SKM-1 treated with dmso at 0.1 percent for 144 hours (cell line): ENCODE results near the gene TBC1D22A.

ENCODE experiments used
- DNase-seq: peaks from one replicate; lab custom pipeline; 2025; ENCODE audit not compliant: unreplicated experiment; lab: John Stamatoyannopoulos, UW

The TBC1D22A gene

DNA sequence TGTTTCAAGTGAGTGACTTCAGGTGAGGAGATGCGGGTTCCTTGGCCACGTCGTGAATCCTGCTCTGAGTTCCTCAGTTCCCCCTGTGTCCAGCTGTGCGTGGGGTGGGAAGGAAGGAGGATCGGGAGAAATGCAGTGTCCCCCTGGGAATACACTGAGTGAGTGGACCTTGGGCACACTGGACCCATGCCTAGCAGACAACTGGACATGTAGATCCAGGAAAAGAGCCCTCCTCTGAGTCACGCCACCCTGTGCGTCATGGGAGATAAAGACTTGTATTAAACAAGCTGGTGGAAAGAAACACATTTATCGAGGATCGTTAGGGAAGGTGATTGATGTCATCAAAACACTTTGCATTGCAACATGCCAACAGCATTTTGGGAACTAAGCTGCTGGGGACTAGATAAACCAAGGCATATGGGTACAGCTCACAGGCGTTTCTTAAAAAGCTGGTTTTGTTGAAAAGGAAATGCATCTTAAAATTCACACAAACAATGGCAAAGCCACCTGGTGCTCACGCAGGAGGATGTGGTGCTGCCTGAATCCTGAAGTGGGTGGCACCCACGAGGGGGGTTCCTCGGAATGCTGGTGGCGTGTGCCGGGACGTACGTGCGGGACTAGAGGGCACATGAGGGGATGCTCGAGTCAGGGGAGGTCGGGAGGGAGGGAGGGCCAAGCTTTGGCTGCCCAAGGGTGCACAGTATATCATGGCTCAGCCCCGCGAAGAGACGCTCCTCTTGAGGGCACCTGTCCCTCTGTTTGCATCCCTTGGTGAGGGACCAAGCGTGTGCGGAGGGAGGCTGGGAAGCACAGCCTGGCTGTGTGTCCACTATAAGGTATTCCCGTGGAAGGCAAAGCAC is 303.5 kb downstream of the TBC1D22A start:
- DNase-seq = no peak

DNA sequence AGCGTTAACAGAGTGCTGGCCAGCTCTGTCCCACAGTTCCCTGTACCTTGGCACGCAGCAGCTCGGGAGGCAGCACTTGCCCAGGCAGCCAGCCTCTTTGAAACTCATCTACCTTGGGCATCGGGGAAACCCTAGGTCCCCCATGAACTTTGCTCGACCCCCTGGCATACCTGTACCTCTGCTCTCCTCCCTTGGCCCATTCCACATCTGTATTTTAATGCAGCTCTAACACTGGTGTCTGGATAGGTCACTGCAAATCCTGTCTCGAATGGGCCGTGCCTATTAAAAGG is 304.1 kb downstream of the TBC1D22A start:
- no peak for DNase-seq

DNA sequence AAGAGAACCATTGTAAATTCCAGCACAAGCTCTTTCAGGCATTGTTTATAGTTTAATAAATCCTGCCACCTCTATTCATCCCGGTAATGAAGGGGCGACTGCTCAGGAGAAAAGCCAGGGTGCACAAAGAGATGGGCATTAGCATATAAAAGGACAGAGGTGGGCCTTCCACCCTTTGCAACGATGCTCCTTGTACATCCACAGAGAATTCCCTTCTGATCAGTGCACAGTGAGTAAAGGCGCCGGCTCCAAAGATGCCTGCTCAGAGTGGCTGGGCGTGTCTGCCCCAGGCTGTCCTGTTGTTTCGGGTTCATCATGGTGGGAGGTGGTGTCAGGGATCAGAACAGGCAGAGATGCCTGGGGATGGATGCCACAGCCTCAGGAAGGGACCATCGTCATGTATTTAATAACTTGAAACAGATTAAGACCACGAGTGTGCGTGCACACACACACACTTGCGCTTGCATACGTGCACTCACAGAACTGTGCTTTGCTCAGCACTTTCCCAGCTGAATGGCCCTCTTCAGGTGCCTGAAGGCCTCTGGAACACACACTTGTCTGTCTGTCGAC is 305.0 kb downstream of the TBC1D22A start:
- DNase-seq = no peak

DNA sequence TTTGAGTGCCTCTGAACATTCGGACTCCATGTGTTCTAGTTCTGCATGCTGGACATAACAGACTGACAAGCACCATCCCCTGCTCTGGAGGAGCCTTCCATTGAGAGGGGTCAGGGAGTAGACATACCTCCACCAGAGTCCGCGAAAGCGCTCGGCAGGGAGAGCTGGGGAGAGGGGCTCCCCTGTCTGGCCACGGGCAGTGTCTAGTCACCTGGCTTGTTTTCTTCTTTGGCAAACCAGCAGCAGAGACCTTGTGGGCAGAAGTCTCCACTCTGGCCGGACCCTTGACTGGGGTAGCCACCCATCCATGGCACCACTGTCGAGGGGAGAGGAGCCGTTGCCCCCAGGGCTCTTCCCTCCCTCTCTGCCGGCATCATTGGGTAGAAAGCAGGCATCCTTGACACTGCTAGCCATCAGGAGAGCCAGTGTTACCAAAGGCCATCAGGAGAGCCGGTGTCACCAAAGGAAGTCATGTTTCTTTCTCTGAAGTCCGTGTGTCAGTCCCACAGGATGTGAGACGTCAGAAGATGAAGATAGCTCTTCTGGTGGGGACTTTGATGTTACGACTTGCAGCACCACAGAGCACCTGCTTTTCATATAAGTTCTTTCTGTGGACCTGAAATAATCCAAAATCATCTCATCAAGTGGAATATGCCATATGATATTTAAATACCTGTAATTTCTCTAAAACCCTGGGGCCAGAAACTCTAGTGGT is 305.6 kb downstream of the TBC1D22A start:
- no peak for DNase-seq

DNA sequence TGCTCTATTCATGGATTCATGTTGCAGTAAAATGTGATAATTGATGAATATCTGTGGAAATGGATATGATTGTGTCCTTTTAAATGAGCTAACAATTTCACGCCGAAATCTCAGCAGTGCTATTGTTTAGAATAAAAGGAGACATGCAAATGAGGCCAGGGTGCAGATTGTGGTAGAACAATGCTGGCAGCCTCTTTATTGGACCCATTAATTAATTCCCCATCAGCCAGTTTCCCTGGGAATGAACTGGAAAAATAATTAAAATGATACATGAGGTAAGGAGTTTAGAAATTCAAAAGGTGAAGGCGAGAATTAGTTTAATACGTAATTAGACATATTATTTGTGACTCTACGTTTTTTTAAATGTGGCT is 306.2 kb downstream of the TBC1D22A start:
- no peak for DNase-seq

DNA sequence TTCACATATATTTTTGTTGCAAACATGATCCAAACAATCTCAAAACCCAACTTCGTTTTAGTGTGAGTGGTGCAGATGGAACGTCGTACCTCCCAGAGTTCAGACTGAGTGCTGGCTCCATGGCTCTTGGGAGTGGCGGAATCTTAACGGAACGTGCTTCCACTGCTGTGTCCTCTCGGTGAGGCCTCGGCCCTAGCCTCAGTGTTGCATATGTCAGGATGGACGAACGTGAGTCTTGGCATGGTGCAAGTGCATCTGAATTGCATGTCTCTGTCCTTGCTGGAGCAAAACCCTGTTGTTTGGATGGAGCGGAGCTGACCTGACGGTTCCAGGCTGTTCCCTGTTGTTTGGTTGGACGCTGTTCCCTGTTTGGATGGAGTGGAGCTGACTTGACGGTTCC is 306.8 kb downstream of the TBC1D22A start:
- DNase-seq = no peak

DNA sequence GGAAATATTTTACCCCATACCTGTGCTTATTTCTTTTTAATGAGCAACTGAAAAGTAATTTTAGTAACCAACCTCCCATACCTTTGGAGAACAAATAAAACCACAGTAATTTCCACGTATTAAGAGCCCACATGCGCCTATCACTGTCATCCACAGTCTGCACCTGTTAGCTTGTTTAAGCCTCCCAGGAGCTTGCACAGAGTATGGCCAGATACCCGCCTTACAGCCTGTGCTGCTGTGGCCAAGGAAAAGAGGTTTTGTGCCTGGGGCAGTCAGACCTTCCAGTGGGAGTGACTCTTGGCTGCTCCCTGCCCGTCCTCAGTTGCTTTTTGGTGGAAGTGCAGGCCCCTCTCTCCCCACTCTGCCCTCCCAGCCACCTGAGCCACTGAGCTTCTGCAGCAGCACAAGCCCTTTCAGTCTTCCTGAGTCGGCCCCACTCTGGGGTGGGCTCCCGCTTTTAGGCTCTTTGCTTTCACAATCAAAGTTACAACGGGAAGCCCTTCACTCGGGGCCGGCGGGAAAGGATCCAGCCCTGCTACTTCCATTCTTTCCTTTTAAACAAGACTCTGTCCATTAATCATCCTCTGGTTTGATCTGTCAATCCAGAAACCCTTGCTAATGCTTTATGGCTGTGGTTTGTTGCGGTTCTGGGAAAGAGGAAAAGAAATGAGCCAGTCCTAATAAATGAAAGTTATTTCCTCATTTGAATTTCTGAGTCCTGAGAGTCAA is 308.8 kb downstream of the TBC1D22A start:
- DNase-seq = no peak

DNA sequence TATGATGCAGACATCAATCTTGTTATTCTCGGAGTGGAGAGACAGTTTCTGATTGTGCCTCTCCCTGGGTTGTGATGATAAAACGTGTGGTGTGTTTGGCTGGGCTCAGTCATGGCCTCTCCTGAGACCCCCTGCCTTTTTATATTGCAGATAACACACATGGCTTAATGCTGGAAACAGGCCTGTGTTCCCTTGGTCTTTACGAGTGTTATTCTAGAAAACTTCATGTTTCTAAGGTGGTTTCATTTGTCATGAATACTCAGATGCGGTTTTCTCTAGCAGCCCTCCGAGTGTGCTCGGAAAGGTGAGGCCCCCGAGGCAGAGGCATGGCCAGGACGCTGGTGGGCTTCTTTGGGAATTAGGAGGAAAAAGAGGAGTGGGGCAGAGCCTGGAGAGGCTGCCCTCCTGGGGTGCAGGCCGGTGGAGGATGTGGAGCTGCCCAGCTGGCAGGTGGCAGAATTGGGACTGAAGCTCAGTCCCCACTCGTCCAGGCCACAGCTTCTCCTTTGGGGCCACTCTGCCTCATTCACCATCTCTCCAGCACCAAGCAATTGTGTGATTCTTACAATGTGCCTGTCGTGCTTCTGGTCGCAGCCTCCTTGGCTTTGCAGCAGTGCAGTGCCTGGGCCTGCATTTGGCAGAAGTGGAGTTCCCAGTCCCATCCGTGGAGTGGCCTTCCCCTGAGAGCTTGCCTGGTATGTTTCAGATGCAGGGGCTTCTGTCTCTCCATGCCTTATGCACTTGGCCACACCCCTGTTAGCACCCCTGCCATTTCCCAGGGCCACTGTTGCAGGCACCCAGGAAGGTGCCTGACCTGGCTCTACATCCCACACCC is 309.6 kb downstream of the TBC1D22A start:
- DNase-seq = no peak

DNA sequence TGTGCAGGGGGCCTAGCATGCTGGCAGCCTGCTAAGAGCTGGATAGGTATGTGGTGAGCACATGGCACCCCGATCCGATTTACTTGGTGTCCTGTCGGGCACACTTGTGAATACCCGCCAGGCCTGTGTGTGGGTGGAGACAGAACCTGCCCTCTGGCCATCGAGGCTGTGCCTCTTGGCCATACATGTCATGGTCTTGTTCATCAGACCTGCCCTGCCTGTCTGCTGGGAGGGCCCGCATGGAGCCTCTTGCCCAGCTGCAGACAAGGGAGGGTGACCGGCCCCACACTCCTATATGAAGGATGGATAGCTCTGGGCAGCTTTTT is 310.2 kb downstream of the TBC1D22A start:
- no peak for DNase-seq

DNA sequence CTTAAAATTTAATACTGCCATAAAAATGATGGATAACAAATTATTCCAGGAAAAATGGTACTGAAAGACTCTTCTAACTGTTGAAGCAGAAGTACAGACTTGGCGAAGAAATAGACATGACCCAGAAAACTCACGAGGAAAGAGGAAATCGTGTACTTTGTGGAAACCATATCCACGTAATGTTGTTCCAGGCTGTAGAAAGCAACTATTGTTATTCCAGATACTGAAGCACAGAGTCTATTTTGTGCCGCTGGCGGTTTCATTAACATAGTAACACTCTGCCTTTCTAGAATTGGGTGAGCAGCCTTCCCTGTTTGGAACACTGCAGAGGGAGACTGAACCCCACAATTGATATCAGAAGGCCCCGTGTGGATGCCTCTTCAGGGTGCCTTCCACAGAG is 310.6 kb downstream of the TBC1D22A start:
- DNase-seq = no peak

DNA sequence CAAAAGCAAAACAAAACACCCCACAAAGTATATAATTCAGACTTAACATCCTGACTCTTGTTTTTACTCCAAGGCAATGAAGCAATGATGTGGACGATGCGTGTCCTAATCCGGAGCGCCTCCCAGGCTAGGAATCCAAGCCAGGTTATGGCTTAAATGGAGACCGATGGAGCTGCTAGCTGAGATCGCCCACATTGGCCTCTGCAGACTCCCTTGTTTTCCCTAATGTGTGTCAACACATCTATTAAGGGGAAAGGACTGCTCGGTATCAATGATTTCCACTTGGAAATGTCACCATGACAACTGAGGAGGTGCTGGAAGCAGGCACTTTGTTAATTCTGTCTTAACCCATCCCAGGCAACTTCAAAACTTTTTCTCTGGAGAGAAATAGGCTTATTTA is 311.7 kb downstream of the TBC1D22A start:
- no peak for DNase-seq

DNA sequence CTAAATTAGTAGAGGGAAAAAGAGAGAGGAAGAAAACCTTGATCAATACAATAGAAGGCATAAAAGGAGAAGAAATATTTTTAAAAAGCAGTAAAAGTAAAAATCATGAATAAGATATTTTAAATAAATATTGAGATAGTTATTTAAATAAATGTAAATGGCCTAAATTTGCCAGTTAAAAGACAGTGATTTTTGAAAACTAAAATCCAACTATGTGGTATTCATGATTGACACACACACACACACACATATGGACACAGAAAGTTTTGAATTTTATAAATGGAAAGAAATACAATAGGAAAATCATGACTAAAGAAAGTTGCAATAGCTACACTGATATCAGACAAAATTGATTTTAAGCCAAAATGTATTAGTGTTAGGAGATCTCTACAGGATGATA is 313.1 kb downstream of the TBC1D22A start:
- DNase-seq = no peak

DNA sequence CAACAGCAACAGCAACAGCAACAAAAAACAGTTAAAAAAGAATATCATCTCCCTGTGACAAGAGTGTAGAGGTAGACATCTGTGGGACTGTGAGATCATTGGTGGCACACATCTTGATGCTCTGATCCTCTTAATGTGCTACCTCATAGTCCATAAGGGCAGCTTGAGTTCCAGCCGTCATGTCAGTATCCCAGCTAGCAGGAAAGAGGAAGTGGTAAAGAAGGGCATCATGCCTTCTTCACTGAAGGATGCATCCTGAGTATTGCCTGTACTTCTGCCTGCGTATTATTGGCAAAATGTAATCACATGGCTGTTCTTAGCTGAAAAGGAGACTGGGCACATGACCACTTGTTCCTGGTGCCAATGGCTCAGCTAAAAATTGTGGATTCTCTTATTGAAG is 314.3 kb downstream of the TBC1D22A start:
- no peak for DNase-seq

DNA sequence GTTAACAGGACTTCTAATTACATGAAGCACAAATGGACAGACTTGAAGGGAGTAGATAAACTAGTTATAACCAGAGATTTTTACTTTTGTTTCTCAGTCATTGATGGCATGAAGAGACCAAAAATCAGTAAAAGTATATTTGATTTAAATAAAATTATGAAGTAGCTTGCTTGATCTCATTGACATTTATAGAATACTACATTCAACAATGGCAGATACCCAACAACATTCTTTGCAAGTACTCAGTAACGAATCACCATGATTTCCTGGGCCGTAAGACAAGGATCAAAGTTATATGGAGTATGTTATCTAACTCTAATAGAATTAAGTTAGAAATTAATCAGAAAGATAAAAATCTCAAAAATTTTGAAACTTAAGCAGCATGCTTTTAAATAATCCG is 317.6 kb downstream of the TBC1D22A start:
- no peak for DNase-seq

DNA sequence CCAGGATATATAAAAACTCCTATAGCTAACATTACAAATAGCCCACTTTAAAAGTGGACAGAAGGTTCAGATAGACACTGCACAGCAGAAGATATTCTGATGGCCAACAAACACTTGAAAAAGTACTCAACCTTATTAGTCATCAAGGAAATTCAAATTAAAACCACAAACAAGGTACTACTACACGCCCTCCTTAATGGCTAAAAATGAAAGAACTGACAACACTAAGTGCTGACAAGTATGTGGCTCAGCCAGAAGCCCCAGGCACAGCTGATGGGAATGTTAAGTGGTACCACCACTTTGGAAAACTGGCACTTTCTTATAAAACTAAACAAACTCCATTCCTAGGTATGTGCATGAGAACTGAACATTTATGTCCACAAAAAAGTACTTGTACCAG is 320.1 kb downstream of the TBC1D22A start:
- no peak for DNase-seq

DNA sequence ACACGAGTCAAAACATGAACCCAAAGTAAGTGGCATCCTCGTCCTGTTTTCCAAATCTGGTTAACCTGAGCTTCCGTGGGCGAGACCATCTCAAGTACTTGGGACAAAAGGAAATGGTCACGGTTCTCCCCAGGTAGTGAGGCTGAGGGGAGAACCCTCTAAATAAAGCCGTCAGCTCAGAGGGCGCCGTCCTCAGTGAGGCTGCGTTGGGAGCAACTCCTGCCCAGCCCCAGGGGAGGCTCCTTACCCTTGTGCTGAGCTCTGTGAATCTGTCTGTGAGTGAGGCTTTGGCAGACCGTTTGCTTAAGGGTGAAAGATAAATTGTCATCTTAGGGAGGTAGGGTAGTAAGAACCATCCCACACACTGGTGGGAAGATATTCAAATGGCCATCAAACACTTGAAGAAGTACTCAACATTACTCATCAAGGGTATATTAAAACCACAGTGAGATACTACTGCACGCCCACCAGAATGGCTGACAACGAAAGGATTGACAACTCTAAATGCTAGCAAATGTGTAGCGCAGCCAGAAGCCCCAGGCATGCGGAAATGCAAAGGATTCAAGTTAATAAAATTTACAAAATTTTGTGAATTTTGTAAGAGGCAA is 321.0 kb downstream of the TBC1D22A start:
- DNase-seq = no peak

DNA sequence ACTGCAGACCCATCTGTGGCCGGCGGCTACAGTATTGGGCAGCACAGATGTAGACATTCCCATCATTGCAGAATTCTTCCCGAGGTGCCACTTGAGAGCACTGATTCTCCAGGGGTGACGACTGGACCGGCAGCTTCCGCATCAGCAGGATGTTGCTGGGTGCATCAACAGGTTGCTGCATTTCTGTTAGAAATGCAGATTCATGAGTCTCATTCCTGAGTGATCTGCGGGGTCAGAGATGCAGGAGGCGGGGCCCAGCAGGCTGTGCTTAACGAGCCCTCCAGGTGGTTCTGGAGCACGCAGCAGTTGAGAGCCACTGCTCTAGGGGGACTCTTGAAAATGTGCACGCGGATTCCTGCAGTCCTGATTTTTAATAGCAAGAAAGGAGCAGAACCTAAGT is 321.8 kb downstream of the TBC1D22A start:
- DNase-seq = no peak

DNA sequence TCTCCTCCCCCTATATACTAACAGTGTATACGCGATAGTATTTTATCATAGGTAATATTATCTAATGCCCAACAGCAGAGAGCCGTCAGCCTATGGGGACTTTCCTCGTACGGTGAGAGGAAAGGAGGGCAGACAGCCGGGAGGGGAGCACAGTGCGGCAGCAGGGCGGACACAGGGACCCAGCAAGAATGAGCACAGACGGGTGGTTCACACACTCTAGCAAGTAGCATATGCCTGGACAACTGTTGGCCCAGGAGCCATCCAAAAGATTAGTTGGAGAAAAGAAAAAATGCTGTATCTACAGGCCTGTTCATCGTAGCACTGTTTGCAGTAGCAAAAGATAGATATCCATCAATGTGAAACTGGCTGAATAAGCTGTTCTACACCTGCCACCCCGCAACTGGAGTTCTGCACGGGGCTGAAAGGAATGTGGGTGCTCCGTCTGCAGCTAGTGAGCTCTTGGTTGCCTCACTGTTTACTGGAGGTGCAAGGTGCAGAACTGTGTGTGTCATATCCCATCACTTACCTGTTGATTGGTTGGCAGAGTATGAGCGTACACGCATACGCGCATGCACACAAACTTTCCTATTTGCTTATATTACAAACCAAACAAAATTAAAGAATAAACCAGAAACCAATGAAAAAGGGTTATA is 324.3 kb downstream of the TBC1D22A start:
- no peak for DNase-seq

DNA sequence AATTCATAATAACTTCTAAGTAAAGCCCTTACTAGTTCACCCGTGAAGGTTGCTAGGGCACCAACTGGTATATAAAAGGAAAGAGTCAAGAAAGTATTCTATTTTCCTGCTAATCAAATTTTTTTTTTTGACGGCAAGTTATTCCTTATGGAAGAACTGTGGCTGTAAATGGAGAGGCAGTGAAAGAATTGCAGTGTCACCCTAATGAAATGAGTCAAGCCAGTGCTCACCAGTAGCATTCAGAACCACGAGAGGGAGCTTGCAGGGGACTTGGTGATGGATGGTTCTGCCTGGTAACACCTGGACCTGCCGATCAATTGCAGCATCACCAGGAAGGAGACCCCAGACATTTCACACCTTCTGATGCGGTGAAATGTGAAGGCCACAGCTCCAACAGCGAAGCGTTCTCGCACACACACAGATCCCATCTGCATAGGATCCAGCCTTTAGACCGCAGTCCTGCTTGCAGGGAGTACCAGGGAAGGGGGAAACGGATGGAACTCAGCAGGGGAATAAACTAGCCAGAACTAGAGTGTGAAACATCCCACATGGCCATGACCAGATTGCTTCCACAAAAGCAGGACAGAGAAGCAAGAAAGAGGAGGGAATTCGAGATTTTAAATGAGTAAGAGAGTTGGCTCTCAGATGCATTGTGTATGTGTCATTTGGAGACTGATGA is 326.2 kb downstream of the TBC1D22A start:
- DNase-seq = no peak

DNA sequence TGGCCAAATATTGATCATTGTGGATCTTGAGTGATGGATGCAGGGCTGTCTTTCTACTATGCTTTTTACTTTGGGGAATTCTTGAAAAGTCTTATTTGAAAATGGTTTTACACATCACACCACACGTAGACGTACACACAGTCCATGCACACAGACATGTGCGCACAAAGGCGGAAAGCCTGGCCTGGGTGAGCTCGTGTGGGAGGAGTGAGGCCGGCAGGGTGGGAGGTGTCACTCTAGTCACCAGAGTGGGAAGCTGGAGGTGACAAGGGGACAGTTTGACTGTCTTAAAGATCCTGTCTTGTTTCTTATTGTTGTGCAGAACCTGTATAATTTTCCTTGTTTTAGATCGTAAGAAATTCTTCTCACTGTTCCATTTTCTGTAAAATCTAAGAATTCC is 326.9 kb downstream of the TBC1D22A start:
- no peak for DNase-seq
